Measurements from ENCODE around the gene PRDX3.
"Not testable (repeated sequence)": the region's sequence is repeated elsewhere in the genome, so short reads cannot be mapped to it uniquely, and the experiment has no call there.

Gene PRDX3

DNA sequence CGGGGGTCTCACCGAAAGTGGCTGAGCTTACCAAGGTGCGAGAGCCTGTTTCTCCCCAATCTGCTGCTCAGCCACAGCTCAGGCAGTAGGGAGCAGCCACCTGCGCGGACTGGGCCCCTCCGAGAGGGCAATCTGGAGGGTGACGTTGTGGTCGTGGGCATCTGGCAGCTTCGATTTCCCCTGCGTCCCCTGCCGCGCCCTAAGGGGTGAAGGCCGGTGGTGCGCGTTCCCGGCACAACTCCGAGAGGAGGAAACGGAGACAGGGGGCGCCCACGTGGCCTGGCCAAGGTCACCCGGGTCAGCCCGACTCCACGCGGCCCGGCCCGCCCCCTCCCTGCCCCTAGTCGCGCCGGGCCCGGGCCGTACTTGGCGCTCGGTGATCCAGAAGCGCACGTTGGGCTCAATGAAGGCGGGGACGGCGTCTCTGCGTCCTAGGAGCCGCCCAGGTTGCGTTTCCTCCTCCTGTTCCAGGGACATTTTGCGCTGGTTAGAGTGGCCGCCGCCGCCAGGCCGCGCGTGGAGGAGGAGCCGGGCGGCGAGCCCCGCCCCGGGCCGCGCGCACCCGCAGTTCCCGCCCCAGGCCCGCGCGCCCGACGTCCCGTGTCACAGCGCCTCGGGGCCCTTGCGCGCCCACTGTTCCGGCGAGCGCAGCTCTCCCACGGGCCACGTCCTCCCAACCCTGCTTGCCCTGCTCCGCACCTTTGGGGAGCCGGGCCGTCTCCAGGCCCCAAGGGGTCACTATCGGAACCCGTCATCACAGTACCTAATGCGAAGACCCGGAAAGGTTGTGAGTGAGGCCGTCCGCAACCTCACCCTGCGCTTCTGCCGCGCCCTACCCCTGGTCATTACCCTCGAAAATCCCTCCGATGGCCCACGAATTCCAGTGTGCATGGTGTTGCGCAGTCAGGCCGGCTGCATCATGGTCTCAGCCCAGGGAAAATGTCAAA, 13.2 kb downstream of the PRDX3 start, which contains the start of gene SFXN4:
Gene SFXN4, minus strand, starts transcription at position 544 of the 947 bp plus-strand sequence. Its CDS starts 67 bp downstream, at position 477.
- peak; percentile 71 for DNase-seq (ENCODE audit: low read depth)

DNA sequence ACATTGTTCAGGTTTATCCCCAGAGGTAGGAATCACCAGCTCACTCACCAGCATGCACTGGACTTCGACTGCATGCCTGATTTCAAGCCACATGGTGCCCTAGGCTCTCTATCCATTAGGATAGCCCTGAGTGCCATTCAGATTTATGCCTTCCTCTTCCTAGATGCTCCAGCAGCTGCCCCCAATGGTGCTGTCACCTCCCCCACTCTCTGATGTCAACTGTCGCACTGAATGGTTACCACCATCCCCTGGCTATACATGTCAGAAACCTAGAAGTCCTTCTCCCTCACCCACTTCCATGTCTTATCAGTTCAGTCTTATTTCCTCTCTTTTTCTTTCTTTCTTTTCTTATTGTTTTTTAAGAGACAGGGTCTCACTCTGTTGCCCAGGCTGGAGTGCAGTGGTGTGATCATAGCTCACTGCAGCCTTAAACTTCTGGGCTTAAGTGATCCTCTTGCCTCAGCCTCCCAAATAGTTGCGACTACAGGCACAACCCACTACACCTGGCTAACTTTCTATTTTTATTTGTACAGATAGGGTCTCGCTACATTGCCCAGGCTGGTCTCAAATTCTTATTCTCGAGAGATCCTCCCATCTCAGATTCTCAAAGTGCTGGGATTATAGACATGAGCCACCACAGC, 16.0 kb downstream of the PRDX3 start:
- no peak for DNase-seq (ENCODE audit: low read depth)

GRCh38 chr10:119161680-119162451, 16.7 kb downstream of the PRDX3 start:
- no peak for DNase-seq (ENCODE audit: low read depth)

DNA sequence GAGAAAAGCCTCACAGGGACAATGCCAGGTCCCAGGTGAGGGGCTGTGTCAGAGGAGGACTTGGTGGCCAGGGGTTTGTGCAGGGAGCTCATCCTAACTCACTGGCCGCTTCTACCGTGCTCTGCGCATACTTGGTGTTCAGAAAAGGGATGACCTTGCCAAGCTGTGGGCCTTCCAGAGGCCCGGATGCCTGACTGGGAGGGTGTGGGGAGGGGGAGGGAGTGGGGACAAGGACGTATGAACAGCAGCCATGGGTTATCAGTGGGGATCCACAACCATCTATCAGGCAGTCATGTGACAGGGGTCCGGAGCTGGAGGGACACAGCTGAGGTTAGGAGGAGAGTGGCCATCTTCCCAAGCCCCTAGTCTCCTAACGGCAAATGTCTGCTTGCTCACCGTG, 19.3 kb downstream of the PRDX3 start:
- no peak for DNase-seq (ENCODE audit: low read depth)

DNA sequence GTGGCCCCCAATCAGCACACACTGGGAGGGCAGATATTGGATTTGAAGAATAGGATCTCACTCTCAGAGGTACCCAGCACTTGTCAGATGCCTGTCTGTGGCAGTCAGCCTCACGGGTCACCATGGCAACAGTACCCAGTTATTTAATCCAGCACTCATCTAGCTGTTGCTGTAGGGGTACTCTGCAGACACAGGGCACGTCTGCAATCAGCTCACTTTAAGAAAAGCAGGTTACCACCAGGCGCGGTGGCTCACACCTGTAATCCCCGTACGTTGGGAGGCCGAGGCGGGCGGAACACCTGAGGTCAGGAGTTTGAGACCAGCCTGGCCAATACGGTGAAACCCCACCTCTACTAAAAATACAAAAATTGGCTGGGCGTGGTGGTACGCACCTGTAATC, 25.0 kb downstream of the PRDX3 start:
- no peak for DNase-seq (ENCODE audit: low read depth)

DNA sequence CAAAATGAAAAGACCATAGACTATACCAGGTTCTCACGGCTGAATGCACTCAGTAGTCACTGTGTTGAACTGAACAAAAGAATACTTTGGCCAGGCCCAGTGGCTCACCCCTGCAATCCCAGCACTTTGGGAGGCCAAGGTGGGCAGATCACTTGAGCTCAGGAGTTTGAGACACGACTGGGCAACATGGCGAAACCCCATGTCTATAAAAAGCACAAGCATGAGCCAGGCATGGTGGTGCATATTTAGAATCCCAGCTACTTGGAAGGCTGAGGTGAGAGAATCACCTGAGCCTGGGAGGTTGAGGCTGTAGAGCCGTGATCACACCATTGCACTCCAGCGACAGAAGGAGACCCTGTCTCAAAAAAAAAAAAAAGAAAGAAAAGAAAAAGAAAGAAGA, 25.6 kb downstream of the PRDX3 start:
- no peak for DNase-seq (ENCODE audit: low read depth)

DNA sequence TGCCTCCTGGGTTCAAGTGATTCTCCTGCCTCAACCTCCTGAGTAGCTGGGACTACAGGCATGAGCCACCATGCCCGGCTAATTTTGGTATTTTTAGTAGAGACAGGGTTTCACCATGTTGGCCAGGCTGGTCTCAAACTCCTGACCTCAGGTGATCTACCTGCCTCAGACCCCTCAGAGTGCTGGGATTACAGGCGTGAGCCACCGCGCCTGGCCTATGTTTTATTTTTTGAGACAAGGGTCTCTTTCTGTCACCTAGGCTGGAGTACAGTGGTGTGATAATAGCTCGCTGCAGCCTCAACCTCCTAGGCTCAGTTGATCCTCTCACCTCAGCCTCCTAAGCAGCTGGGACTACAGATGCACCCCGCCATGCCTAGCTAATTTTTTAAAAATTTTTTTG, 27.0 kb downstream of the PRDX3 start:
- DNase-seq (ENCODE audit: low read depth): not testable (repeated sequence)

GRCh38 chr10:119149729-119150128, 28.9 kb downstream of the PRDX3 start:
- DNase-seq (ENCODE audit: low read depth): no peak

GRCh38 chr10:119149157-119149556, 29.5 kb downstream of the PRDX3 start:
- no peak for DNase-seq (ENCODE audit: low read depth)

GRCh38 chr10:119143657-119144056, 35.0 kb downstream of the PRDX3 start:
- DNase-seq (ENCODE audit: low read depth): no peak

GRCh38 chr10:119140603-119141245, 37.9 kb downstream of the PRDX3 start:
- no peak for DNase-seq (ENCODE audit: low read depth)

DNA sequence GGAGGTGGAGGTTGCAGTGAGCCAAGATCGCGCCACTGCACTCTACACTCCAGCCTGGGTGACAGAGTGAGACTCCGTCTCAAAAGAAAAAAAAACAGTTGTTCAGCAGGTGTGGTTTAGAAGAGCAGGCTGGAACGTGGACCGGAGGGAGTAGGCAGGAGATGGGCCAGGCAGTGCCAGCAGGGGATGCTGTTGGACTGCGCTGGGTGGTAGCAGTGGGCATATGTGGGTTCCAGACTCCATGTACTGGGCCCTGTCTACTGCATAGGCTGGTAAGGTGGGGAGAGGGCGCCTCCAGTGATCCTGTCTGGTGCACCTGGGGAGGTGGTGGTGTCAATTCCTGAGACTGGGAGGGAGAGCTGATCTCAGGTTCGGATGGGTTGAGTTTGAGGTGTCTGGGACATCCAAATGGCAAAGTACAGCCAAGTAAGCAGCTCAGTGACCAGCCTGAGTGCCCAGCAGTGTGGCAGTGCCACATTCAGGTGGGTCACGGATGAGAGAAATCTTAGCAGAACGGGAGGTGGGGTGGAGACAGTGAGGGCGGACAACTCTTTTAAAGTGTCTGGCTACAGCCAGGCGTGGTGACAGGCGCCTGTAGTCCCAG, 39.0 kb downstream of the PRDX3 start:
- DNase-seq (ENCODE audit: low read depth): peak; percentile 41

GRCh38 chr10:119138346-119139306, 40.0 kb downstream of the PRDX3 start:
- DNase-seq (ENCODE audit: low read depth): no peak

- not testable (repeated sequence) for DNase-seq (ENCODE audit: low read depth)
Observed at GRCh38 chr10:119137878-119138277, 40.7 kb downstream of the PRDX3 start.

GRCh38 chr10:119136084-119136483, 42.5 kb downstream of the PRDX3 start:
- DNase-seq (ENCODE audit: low read depth): no peak

- no peak for DNase-seq (ENCODE audit: low read depth)
Observed at GRCh38 chr10:119135513-119135881, 43.1 kb downstream of the PRDX3 start.

GRCh38 chr10:119133949-119134348, 44.7 kb downstream of the PRDX3 start:
- no peak for DNase-seq (ENCODE audit: low read depth)

DNA sequence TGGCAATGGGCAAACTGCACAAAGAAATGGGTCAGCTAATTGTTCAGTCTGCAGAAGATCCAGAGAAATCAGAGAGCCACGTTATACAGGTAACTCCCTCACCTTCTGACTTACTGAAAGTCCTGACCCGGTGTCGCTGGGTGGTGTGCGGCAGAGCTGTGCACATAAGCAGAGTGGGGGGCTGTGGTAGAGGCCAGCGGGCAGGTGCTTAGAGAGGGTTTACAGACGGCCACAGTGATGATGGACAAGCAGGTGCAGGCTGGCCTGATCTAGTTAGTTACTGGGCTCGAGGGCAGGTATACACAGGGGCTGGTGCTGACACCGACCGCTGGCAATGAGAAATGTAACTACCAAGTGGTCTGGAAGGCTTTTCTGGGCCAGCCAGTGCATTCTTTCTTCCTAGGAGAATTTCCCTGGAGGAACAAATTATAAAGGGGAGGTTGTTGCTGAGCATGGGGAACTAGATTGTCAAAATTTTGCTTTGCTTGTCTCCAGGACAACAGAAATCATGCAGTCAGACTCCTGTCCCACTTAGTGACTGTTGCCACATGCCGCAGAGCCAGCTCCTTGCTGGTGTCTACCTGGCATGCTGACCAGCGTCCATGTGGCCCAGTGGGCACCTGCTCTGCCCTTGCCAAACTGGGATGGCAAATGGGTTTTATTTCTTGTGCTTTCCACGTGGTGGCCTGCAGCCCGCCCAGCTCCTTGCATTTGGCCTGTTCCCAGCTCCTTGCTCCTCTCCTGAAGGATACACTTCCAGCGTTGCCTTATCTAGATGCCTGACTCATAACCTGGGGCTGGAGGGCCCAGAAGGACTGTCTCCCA, 45.9 kb downstream of the PRDX3 start:
- DNase-seq (ENCODE audit: low read depth): no peak

DNA sequence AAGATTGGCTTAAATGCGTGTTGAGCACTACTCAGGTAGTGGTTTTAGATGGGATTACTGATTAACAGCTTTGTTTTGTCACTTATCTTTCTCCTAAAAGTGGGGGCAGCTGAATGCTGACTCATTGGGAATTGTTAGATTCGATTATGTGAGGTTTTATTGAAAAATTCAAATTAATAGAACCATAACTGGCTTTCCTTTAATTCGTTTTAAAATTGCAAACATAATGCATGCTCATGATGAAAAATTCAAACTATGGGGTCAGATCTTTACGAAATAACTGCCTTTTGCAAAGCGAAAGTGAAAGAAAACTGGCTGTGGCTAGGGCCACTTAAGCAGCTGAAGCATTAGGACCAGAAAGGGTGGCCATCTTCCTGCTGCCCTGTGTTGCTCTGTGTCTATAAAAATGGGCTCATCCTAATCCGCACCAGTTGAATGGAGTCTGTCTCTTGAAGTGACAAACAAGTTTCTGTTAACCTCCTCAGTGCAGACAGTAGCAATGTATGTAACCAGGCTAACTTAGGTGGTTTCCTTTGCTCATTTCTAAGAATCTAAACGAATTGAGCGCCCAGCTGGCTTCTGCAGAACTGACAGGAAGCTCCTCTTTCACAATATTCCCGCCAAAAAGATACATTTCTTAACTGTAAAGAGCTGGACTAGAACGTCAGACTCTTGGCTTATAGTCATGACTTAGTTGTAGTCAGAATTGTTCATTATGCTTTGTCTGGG, 46.9 kb downstream of the PRDX3 start:
- no peak for DNase-seq (ENCODE audit: low read depth)

Measured in activated T-cell treated with anti-CD3 and anti-CD28 coated beads for 1 hour (primary cell).